HCT116 (cell line): ENCODE measurements around the gene CLIC4. TPM values are rescaled to one million over a fixed set of nuclear protein-coding genes. Genes with fewer than 3 reads are reported as not detected.

Experiments used
- ATAC-seq: fragments of 200-7000 bp; cut with Tn5 transposase; 2 replicates; pipeline ENCODE4 v1.9.1; 2020; ENCODE audit warnings: mild to moderate bottlenecking, moderate library complexity
- BruUV-seq: library from RNA; stranded (reverse); fragments of 400-500 nt; replicated peaks from 2 replicates; lab custom pipeline; 2021; lab: Mats Ljungman, UMichigan
- CTCF ChIA-PET: fragments of 300-600 bp; sonication (Branson Sonifier 250); formaldehyde crosslinking; loops from one replicate; lab custom pipeline; 2021; ENCODE audit warnings: antibody characterized with exemption; lab: Charles Lee
- POLR2A ChIA-PET: fragments of 300-600, 350-600 bp; sonication (Branson Sonifier 250); formaldehyde crosslinking; loops from one replicate; lab custom pipeline; 2021; ENCODE audit warnings: antibody characterized with exemption; lab: Charles Lee
- RAD21 ChIA-PET, 2 experiments: fragments of 300-600 bp; sonication (Branson Sonifier 250); formaldehyde crosslinking; loops; one replicate each; lab custom pipeline; 2023; ENCODE audit warnings: low total read pairs in 2 of 2; ENCODE audit not compliant: uncharacterized antibody in 2 of 2, unreplicated experiment in 2 of 2, low non-redundant PET in 1 of 2; lab: Charles Lee
- DNase-seq: peaks from one replicate; pipeline ENCODE4 v3.0.0-alpha.2; 2010; ENCODE audit warnings: low read depth, low spot score
- H2AFZ ChIP-seq: fragments of 200-600 bp; shearing (Covaris generic), sonication (generic); 2 replicates; pipeline ENCODE4 v1.6.1; 2017; ENCODE audit warnings: low read depth, mixed run types, mixed read lengths, antibody characterized with exemption, low read length; ENCODE audit not compliant: poor library complexity, severe bottlenecking
- H3K27ac ChIP-seq: 2 replicates; pipeline ENCODE4 v1.5.1; 2012; ENCODE audit warnings: low read depth, low read length
- H3K27me3 ChIP-seq: fragments of 200-600 bp; sonication (generic); 2 replicates; pipeline ENCODE4 v1.6.1; 2016; ENCODE audit warnings: mixed run types, low read length, mixed read lengths; ENCODE audit not compliant: insufficient read depth
- H3K36me3 ChIP-seq, 2 experiments: fragments of 200-500 bp in 1 of 2; fragments of 200-600 bp in 1 of 2; sonication (Bioruptor generic) in 1 of 2; sonication (generic) in 1 of 2; 2 replicates each; pipeline versions ENCODE4 v1.5.1 to v1.6.1; 2014 to 2016; ENCODE audit warnings: low read length in 2 of 2, inconsistent platforms in 1 of 2, mixed read lengths in 1 of 2, mixed run types in 1 of 2; ENCODE audit not compliant: insufficient read depth in 2 of 2, control insufficient read depth in 1 of 2
- H3K4me1 ChIP-seq, 2 experiments: fragments of 200-600 bp in 1 of 2; sonication (generic) in 1 of 2; 2 replicates each; pipeline versions ENCODE4 v1.5.1 to v1.6.1; 2012 to 2017; ENCODE audit warnings: low read length in 2 of 2, inconsistent platforms in 1 of 2, mild to moderate bottlenecking in 1 of 2, mixed read lengths in 1 of 2, mixed run types in 1 of 2, moderate library complexity in 1 of 2; ENCODE audit not compliant: insufficient read depth in 2 of 2, control insufficient read depth in 1 of 2
- H3K4me2 ChIP-seq: fragments of 200-600 bp; sonication (generic); 2 replicates; pipeline ENCODE4 v1.6.1; 2017; ENCODE audit warnings: mixed run types, low read length, mixed read lengths
- H3K4me3 ChIP-seq, 2 experiments: fragments of 200-600 bp in 1 of 2; sonication (generic) in 1 of 2; replicated peaks in 1 of 2; 2 replicates each; pipeline ENCODE4 v1.5.1; 2011 to 2016; ENCODE audit warnings: low read length in 2 of 2, control low read depth in 1 of 2, low read depth in 1 of 2, mild to moderate bottlenecking in 1 of 2, mixed read lengths in 1 of 2, mixed run types in 1 of 2
- H3K79me2 ChIP-seq: fragments of 200-600 bp; sonication (generic); 2 replicates; pipeline ENCODE4 v1.6.1; 2017; ENCODE audit warnings: mild to moderate bottlenecking, mixed run types, low read length, moderate library complexity, mixed read lengths; ENCODE audit not compliant: insufficient read depth
- H3K9ac ChIP-seq: fragments of 200-600 bp; sonication (generic); 2 replicates; pipeline ENCODE4 v1.6.1; 2016; ENCODE audit warnings: low read length, mixed read lengths
- H3K9me2 ChIP-seq: fragments of 200-600 bp; sonication (generic), shearing (Covaris generic); 2 replicates; pipeline ENCODE4 v1.6.1; 2017; ENCODE audit warnings: mixed run types, mild to moderate bottlenecking, moderate library complexity; ENCODE audit not compliant: insufficient read depth
- H3K9me3 ChIP-seq, 2 experiments: fragments of 200-500 bp in 1 of 2; fragments of 200-600 bp in 1 of 2; sonication (Bioruptor generic) in 1 of 2; sonication (generic) in 1 of 2; 2 replicates each; pipeline ENCODE4 v1.6.1; 2014 to 2017; ENCODE audit warnings: low read length in 2 of 2, mixed read lengths in 2 of 2, inconsistent platforms in 1 of 2, low read depth in 1 of 2, mild to moderate bottlenecking in 1 of 2, mixed run types in 1 of 2, moderate library complexity in 1 of 2; ENCODE audit not compliant: control insufficient read depth in 1 of 2, insufficient read depth in 1 of 2
- H4K20me1 ChIP-seq: fragments of 200-600 bp; sonication (generic), shearing (Covaris generic); 2 replicates; pipeline ENCODE4 v1.6.1; 2017; ENCODE audit warnings: mixed run types, mild to moderate bottlenecking, moderate library complexity; ENCODE audit not compliant: insufficient read depth
- CBX3 ChIP-seq: IDR thresholded peaks from 2 replicates; pipeline ENCODE4 v1.6.1; 2012; ENCODE audit warnings: low read depth
- EZH2 ChIP-seq: fragments of 200-600 bp; sonication (generic); IDR thresholded peaks from 2 replicates; pipeline ENCODE4 v1.6.1; 2017; ENCODE audit warnings: antibody characterized with exemption, mixed run types
- POLR2A ChIP-seq: IDR thresholded peaks from 2 replicates; pipeline ENCODE4 v1.7.0; 2011; ENCODE audit warnings: borderline replicate concordance; ENCODE audit not compliant: insufficient read depth, insufficient read length; ENCODE audit errors: extremely low read depth
- REST ChIP-seq: IDR thresholded peaks from 2 replicates; pipeline ENCODE4 v1.6.1; 2012; ENCODE audit warnings: low read depth
- SIN3A ChIP-seq: IDR thresholded peaks from 2 replicates; pipeline ENCODE4 v1.6.1; 2012; ENCODE audit warnings: low read depth
- ZFX ChIP-seq: fragments of 450-650 bp; IDR thresholded peaks from 2 replicates; pipeline ENCODE4 v1.6.1; 2017
- intact Hi-C: fragments of 100-400 bp; cut with micrococcal nuclease; formaldehyde crosslinking; loops from 2 replicates; pipeline ENCODE4 v1.10.0; 2022
- total RNA-seq: library from RNA; stranded (reverse); gene quantifications from one replicate; pipeline ENCODE4 v1.2.1, GENCODE V29; 2021; ENCODE audit not compliant: unreplicated experiment

The CLIC4 gene
- total RNA-seq, 1 experiment from 2014 or later: 77.2 TPM

- RAD21 ChIA-PET: no interaction called here
These were observed 45.6 kb upstream of the CLIC4 start for GRCh38 chr1:24699628-24700027.

More at GRCh38 chr1:24699628-24700027, 45.6 kb upstream of the CLIC4 start:
- intact Hi-C loops: no loop called here
- no peaks in the 10 kb centered on the region for H3K9me2 ChIP-seq
- no peaks in the 10 kb centered on the region for H4K20me1 ChIP-seq
- CTCF ChIA-PET: interaction anchor here (1.2 to 1.4 kb wide), 2 partner anchors 10 to 131 kb away, joined by 4 to 5 read pairs; no protein-coding TSS in a partner anchor
- ATAC-seq: no peak
- H3K27me3 ChIP-seq: no peaks in the 10 kb centered on the region
- no peak overlapping the region for H3K4me2 ChIP-seq
- no peak overlapping the region for H3K27ac ChIP-seq
- BruUV-seq: no TSS peak
- H2AFZ ChIP-seq: no peak overlapping the region
- H3K9ac ChIP-seq: no peak overlapping the region
- H3K4me3 ChIP-seq: no peak overlapping the region
- no peaks in the 10 kb centered on the region for H3K9me3 ChIP-seq
- no peaks in the 10 kb centered on the region for H3K79me2 ChIP-seq
- no peaks in the 10 kb centered on the region for H3K36me3 ChIP-seq
- DNase-seq: no peak
- TF ChIP-seq SIN3A (no peak), EZH2 (no peak), POLR2A (no peak), ZFX (no peak), REST (no peak), CBX3 (no peak)
- TF ChIP-seq, all 23 proteins: peak for 0
- POLR2A ChIA-PET: no interaction called here
- H3K4me1 ChIP-seq: peaks cover 0 to 14% of the 10 kb centered on the region in 2 experiments; a peak in 3 of 4 replicates
